ENCODE data around the gene SLC6A8.
A peak's percentile ranks its signal among the peaks of the same experiment; 100 is the strongest.
"Not testable (repeated sequence)": the region's sequence is repeated elsewhere in the genome, so short reads cannot be mapped to it uniquely, and the experiment has no call there.

The SLC6A8 gene

DNA sequence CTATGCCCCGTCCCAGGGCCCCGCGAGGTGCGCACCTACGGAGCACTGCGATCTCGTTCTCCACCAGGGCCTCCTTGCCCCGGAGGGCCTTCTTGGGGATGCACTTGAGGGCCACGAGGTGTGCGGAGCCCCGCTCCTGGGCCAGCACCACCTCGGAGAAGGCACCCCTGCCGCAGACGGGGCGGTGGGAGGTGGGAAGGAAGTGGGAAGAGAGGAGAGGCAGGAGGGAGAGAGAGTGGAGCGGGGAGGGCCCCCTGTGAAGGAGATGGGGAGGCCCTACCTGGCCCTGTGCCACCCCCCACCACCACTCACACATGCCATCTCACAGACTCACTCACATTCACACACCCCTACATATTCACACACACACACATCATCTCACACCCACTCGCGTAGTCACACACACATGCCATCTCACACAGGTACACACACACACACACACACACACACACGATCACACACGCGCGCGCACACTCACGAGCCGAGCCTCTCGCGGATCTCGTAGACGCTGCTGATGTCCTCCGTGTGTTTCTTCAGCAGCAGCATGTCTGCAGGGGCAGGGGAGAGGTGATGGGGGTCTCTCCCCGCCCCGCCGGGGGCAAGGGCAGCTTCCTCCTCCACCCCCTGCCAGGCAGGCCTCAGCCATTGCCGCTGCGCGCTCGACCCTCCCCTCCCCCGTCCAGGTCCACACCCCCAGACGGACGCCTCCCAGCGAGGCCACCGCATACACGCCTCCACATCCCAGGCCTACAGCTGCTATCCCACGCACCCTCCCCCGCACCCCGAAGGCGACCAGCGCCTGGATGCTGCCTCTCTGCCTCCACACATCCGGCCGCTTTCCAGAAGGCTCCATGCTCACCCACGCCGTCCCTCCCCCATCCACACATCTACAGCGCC lies 14.9 kb upstream of the SLC6A8 start:
- DNase-seq (ENCODE audit: low spot score): peak; percentile 46

DNA sequence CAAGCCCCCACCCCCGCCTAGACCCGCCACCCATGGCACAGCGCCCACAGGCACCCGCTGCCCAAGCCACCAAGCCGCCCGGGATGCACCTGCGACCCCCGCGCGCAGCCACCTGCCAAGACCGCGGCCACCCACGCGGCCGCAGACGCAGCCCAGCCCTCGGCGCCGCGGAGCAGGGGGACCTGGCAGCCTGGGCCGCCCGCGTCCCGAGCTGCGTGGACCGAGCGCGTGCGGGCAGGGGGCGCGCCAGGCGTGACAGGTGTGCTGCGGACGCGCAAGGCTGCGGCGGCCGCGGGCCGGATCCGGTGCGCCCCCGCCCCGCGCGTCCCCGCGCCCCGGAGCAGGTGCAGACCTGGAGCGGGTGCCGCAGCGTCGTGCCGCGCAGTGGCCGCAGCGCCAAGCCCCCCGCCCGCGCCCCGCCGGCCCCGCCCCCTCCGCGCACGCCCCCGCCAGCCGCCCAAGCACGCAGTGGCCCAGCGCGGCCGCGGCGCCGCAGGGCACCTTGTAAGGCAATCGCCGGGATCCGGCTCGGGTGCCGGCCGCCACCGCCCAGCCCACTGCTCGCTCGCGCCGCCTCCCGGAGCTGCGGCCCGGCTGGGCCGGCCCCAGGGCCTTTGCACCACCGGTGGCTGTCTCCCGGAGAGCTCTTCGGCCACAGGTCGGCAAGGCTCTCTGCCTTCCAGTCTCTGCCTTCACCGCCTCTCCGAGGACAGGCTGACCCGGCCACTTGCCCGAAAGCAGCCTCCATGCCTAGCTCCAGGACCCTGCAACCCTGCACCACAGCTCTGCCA lies 14.1 kb upstream of the SLC6A8 start, which contains the start of gene PNCK:
TSS of gene PNCK (minus strand) at position 386 of the 791 bp plus-strand sequence. CDS start 737 bp downstream, outside the sequence.
- DNase-seq (ENCODE audit: low spot score): peak; percentile 56

DNA sequence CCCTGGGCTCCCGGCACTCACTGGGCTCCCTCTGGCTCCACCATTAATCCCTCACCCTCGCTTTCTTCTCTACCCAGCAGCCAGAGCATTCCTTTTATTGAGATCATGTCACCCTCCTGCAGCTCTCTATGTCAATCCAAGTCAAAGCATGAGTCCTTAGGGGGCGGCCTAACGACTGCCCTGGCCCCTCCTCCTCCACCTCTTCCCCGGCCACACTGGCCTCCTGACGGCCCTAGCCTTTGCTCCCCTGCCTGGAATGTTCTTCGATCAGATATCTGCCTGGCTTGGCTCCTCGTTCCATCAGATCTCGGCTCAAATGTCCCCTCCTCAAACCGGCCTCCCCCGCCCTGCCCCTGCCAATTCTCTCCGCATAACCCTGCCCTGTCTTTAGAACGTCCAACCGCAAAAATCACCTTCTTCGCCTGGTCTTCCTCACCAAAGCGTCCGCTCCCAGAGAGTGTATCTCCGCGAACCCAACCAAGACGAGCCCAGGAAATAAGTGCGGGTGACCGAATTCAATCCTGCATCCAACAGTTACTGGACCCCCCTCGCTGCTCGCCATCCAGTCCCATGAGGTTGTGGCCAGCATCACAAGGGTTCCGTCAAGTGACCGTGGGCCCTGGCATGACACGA lies 13.4 kb upstream of the SLC6A8 start:
- peak; percentile 49 for DNase-seq (ENCODE audit: low spot score)

DNA sequence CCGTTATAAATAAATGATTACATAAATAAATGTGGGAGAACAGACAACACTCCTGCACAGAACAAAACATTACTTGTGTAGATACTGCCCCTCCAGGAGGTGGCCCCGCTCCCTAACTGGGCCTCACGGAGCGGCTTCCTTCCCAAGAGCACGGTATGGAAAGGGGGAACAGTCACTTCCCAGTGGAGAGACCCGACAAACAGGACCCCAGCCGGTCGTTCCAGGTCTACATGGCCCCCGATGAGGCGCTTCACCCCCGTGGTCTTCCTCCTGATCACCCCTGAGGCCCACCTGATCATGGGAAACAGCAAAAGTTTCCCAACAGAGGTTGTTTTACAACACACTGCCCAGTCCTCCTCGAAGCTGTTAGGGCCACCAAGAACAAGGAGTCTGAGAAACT lies 6.6 kb upstream of the SLC6A8 start:
- no peak for DNase-seq (ENCODE audit: low spot score)

DNA sequence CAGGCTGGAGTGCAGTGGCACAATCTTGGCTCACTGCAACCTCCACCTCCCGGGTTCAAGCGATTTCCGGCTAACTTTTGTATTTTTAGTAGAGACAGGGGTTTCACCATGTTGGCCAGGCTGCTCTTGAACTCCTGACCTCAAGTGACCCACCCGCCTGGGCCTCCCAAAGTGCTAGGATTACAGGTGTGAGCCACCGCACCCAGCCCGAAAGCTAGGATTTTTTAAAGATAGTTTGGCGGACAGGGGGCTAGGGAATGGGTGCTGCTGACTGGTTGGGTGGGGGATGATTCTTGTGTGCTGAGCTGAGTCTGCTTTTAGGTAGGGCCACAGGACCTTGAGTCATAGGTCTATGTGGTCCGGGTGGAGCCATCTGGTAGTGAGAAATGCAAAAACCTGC lies 4.2 kb upstream of the SLC6A8 start:
- DNase-seq (ENCODE audit: low spot score): not testable (repeated sequence)

DNA sequence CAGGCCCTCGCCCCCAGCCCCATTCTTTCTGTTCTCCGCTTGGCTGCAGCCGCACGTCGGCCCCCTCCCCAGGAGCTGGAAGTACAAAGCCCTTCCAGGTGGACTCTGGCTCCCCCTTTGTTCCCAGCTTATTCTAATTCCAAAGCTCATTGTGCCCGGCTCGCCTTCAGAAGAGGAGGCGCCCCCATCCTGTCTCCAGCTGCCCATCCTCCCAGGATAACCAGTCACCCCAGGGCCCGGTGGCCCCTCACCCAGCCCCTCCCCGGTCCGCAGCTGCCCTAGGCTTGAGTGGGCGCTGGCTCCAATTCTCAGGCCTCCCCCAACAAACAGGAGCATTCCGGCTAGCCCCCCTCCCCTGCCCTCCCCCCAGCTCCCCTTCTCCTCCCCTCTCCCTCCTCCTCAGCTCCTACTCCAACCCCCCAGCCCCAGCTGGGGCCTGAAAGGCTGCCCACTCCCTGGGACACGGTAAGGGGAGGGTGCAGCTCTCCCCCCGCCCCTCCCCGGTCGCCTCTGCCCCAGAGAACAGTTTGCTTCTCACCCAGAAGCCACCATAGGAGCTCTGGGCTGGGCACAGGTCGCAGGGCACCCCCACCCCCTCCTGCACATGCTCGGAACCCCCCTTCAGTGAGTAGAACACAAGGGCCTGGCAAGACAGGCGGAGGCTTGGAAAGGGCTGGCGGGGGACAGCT lies 3.1 kb upstream of the SLC6A8 start:
- DNase-seq (ENCODE audit: low spot score): peak; percentile 79

DNA sequence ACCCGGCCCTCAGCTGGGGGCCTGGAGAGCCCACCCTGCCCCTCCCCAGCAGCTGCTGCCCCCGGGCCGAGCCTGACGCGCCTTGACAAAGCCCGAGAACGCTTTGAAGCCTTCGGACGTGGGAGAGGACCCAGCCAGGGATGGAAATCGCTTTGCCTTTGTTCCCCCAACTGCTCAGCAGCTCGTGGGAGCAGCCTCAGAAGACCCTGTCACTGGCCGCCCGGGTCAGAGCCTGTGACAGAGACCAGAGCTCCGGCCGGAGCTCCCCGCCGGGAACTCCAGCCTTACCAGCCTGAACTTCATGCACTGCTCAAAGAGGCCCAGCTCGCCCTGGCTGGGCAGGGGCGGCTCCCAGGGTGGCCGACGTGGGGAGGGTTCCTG lies 2.6 kb upstream of the SLC6A8 start:
- peak; percentile 62 for DNase-seq (ENCODE audit: low spot score)

DNA sequence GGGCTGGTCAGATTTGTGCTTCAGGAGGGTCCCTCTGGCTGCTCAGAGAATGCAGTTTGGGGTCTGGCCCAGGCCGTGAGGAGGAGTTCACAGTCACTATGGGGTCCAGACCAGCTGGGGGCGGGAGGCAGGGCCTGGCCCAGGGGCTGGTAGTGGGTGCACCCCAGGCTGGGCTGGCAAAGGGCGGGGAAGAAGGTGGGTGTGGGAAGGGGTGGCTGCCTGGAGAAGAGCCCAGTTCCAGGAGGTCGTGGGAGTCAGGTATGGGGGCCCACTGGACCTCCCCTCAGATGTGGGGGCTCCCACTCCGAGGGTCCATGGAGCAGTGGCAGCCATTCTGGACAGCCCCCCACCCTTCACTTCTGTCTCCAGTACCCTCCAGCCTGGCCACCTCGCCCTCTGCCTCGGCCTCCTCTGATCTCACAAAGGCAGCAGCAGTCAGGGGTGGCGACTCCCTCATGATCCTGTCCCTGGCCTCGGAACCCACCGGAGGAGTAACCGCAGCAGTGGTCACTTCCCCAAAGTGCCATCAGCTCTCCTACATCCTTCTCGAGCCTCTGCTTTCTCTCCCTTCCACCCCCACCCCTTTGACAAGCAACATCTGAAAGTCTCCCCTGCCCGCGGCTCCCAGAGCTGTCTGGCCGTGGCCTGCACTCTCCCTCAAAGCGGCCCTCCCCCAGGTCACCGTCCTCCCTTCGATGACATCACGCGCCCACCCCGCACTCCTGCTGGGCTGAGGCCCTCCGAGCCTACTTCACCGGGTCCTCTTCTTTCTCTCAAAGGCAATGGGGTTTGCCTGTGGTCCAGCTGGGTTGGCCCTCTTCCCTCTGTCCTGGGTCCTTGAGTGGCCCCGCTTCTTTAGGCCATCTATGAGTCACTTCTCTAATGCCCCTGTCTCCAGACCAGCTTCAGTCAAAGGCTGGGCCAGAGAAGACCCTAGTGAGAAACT lies 1.7 kb upstream of the SLC6A8 start:
- no peak for DNase-seq (ENCODE audit: low spot score)

DNA sequence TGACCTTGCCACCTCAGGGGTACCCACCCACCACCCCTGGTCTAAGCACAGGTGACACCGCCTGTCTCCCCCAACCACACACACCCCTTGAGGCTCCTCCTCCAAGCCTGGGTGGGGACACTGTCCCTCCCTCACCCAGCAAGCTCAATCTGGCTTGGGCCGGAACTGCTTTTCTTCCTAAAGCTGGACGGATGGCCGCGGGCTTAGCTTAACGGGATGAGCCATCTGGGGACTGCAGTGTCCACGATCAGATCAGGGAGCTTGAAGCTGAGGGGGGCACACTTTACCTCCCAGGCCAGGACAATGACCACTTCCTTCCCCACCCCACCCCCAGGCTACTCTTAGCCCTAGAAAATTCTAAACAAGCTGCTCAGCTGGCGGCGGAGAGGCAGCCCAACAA lies 1.0 kb upstream of the SLC6A8 start:
- DNase-seq (ENCODE audit: low spot score): peak; percentile 65

DNA sequence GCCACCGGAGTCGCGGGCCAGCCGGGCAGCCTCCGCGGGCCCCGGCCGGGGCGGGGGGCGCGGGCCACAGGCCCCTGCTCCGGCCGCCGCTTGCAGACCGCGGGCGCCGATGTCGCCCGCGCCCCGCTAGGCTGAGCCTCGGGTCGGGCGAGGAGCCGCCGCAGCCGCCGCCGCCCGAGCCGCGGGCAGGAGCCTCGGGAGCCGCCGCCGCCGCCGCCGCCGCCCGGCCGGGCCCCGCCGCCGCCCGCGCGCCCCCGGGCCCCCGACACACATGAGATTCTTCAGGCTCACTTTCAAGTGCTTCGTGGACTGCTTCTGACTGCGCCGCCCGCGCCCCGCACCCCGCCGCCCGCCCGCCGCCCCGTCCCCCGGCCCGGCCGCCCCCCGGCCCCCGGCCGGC lies 345 bp downstream of the SLC6A8 start:
- no peak for DNase-seq (ENCODE audit: low spot score)

DNA sequence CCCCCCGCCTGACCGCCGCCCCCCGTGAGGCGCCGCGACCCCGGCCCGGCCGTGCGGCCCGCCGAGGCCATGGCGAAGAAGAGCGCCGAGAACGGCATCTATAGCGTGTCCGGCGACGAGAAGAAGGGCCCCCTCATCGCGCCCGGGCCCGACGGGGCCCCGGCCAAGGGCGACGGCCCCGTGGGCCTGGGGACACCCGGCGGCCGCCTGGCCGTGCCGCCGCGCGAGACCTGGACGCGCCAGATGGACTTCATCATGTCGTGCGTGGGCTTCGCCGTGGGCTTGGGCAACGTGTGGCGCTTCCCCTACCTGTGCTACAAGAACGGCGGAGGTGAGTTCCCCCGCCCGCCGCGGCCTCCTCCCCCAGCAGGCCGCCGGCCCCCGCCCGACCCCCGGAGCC lies 780 bp downstream of the SLC6A8 start:
- no peak for DNase-seq (ENCODE audit: low spot score)

DNA sequence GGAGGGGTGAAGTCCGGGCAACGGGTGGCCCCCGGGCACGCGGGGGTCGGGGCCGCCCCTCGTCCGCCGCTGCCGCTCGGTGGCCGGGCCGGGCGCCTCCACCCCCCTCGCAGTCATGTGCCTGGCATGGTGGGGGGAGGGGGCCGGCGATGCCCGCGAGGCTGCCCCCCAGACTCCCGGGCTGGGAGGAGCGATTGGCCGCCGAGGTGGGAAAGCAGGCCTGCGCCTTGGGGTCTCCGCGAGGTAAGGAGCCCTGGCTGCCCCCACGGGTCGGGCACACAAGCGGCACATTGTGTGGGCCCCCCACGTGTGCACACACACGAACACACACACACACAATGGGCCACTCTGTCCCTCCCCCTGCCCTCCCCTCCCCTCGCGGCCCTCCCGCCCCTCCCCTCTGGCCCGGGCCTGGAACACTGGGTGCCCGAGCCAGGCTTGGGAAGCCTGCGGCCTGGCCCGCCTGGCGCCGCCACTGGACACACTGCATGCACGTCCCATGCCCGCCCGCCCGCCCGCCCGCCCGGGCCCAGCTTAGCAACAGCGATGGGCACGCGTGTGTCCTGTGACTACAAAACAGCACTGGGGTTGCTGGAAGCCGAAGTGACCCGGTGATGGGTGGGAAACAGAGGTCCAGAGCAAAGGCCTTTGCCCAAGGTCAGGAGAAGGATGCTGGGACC lies 1.3 kb downstream of the SLC6A8 start:
- DNase-seq (ENCODE audit: low spot score): no peak

DNA sequence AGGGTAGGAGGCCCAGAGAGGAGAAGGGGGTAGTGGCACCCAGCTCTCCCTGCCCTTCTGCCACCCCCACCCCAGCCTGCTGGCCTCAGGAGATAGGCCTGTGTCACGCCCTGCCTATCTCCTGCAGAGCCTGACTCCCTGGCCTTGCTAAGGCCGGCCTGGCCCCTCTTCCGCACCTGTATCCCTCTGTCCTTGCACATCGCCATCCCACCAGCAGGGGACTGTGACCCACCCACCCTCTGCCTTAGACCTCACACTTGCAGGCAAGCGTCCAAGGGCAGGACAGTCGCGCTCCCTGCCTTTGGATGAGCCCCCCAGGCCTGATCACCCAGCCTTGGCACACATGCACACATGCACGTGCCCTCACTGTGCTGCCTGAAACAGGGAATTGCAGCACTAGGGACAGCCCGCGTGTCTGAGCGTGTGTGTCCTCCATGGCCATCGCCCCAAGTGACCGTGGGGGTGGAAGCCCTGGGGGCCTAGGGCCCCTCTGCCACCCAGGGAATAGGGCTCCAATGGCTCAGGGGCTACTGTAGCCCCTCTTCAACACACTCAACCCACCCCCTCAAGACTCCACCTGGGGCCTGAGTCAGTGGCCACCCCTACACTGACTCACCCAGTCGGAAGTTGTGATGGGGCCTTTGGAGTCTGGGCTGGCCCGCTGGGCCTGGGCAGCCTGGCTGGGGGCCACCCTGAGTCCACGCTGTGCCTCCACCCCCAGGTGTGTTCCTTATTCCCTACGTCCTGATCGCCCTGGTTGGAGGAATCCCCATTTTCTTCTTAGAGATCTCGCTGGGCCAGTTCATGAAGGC lies 2.1 kb downstream of the SLC6A8 start:
- DNase-seq (ENCODE audit: low spot score): no peak

DNA sequence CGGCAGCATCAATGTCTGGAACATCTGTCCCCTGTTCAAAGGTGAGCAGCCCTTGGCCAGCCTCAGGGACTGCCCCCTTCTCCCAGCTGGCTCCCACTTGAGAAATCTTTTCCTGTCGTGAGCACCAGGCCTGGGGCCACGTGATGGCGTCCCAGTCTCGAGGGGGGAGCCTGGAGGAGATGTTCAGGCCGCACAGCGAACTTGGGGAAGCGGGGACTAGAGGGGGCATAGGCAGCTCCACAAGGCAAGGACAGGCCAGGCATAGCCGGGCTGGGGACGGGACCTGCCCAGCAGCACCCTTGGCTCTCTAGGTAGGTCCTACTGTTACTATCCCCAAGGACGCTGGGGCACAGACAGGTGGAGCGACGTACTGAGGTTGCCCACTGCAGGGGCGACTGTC lies 2.7 kb downstream of the SLC6A8 start:
- no peak for DNase-seq (ENCODE audit: low spot score)

DNA sequence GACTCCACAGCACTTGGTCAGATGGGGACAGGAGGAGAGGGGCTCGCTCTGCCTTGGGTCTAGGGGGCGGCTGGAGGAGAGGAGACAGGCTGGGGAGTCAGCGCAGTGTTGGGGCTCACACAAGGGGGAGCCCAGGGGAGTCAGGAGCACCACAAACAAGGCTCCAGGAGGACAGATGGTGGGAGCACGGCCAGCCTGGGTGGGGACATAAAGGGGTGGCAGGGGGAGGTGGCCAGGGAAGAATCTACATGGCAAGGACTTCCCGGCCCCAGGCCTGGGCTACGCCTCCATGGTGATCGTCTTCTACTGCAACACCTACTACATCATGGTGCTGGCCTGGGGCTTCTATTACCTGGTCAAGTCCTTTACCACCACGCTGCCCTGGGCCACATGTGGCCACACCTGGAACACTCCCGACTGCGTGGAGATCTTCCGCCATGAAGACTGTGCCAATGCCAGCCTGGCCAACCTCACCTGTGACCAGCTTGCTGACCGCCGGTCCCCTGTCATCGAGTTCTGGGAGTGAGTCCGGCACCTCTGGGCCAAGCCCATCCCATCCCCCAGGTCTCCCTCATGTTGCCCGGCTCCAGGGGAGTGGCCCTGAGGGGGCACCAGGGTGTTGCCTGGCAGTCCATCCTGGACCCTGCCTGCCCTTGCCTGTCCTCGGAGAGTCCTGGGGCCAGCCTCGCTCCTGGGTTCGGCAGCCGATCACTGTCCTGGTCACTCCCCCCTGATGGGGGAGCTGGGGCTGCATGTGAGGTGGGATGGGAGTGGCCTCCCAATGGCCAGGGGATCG lies 3.5 kb downstream of the SLC6A8 start:
- DNase-seq (ENCODE audit: low spot score): not testable (repeated sequence)

DNA sequence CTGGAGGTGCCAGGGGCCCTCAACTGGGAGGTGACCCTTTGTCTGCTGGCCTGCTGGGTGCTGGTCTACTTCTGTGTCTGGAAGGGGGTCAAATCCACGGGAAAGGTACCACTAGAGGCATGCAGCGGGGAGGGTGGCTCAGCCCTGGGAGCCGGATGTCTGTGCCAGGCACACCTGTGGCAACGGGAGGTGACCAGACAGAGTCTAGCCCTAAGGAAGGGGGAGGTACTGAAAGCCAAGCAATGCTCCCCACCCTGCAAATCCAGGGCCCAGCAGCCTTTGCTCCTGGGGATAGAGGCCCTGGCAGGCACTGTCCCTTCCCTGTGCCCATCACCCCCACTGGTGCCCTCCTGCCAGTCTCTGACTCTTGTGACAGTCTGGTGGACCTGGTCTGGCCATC lies 4.3 kb downstream of the SLC6A8 start:
- DNase-seq (ENCODE audit: low spot score): no peak

DNA sequence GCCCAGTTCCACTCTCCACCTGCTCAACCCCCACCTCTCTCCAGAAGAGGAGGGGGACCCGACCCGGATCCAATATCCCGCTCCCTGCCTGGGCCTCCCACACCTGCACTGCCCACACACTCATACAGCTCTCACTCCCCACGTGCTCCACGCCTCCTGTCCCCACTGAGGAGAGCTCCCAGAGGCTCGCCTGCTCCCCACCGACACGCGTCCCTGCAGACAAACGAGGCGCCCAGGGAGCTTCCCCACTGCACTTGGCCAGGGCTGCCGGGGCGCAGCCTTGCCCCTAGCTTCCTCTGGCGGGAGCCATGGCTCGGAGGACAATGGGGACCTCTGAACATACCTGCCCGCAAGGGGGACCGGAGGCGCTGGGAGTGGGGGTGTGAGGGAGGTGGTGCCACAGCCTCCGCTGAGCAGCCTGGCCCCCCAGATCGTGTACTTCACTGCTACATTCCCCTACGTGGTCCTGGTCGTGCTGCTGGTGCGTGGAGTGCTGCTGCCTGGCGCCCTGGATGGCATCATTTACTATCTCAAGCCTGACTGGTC lies 5.0 kb downstream of the SLC6A8 start:
- DNase-seq (ENCODE audit: low spot score): no peak

All from ecto neural progenitor cell (in vitro differentiated cells).